HepG2 (cell line): Measurements from ENCODE around the gene HLA-DMB. TPM values are rescaled to one million over a fixed set of nuclear protein-coding genes. Genes with fewer than 3 reads are reported as not detected.

Experiments used
- AHR ChIP-seq: IDR thresholded peaks from 2 replicates; pipeline ENCODE4 v1.6.1; 2018; ENCODE audit warnings: missing genetic modification reagents, missing compliant biosample characterization
- ARNT ChIP-seq: fragments of 450-650 bp; IDR thresholded peaks from 2 replicates; pipeline ENCODE4 v1.6.1; 2017
- CCAR2 ChIP-seq: fragments of 200-400 bp; formaldehyde crosslinking; optimal IDR thresholded peaks from 2 replicates; pipeline ENCODE3; 2018; ENCODE audit warnings: low read depth, mild to moderate bottlenecking, low read length, moderate library complexity
- DBP ChIP-seq: sonication (generic); formaldehyde crosslinking; IDR thresholded peaks from 2 replicates; pipeline ENCODE4 v1.4.0; 2020; ENCODE audit warnings: missing genetic modification reagents; ENCODE audit errors: not compliant biosample characterization
- JARID2 ChIP-seq: sonication (generic); formaldehyde crosslinking; IDR thresholded peaks from 2 replicates; pipeline ENCODE4 v1.8.1; 2023; ENCODE audit warnings: missing genetic modification reagents, inconsistent platforms; ENCODE audit not compliant: insufficient replicate concordance
- MLX ChIP-seq: IDR thresholded peaks from 2 replicates; pipeline ENCODE4 v1.6.1; 2016
- NFYC ChIP-seq: IDR thresholded peaks from 2 replicates; pipeline ENCODE4 v1.6.1; 2016; ENCODE audit warnings: missing genetic modification reagents, missing compliant biosample characterization
- ONECUT2 ChIP-seq: sonication (generic); formaldehyde crosslinking; IDR thresholded peaks from 2 replicates; pipeline ENCODE4 v1.4.0; 2020; ENCODE audit warnings: missing genetic modification reagents
- TARDBP ChIP-seq: sonication (generic); formaldehyde crosslinking; IDR thresholded peaks from 2 replicates; pipeline ENCODE4 v1.8.0; 2022; ENCODE audit warnings: mild to moderate bottlenecking, missing genetic modification reagents
- TEAD3 ChIP-seq: optimal IDR thresholded peaks from 2 replicates; pipeline ENCODE3; 2016; ENCODE audit warnings: borderline replicate concordance
- TGIF2 ChIP-seq: IDR thresholded peaks from 2 replicates; pipeline ENCODE4 v1.6.1; 2016; ENCODE audit warnings: control low read depth, missing compliant biosample characterization
- THAP9 ChIP-seq: sonication (generic); formaldehyde crosslinking; IDR thresholded peaks from 2 replicates; pipeline ENCODE4; 2020; ENCODE audit warnings: missing genetic modification reagents, mild to moderate bottlenecking, borderline replicate concordance
- ZBTB37 ChIP-seq: sonication (generic); formaldehyde crosslinking; IDR thresholded peaks from 2 replicates; pipeline ENCODE4 v1.4.0; 2020; ENCODE audit warnings: mild to moderate bottlenecking, missing genetic modification reagents
- ZFP36L2 ChIP-seq: sonication (generic); formaldehyde crosslinking; IDR thresholded peaks from 2 replicates; pipeline ENCODE4 v1.4.0; 2020; ENCODE audit warnings: missing genetic modification reagents
- ZNF496 ChIP-seq: sonication (generic); formaldehyde crosslinking; IDR thresholded peaks from 2 replicates; pipeline ENCODE4 v1.8.1; 2023; ENCODE audit warnings: mild to moderate bottlenecking, moderate library complexity, missing genetic modification reagents; ENCODE audit not compliant: insufficient replicate concordance
- ZNF597 ChIP-seq: sonication (generic); formaldehyde crosslinking; IDR thresholded peaks from 2 replicates; pipeline ENCODE4 v1.5.0; 2020; ENCODE audit warnings: missing genetic modification reagents
- ZNF839 ChIP-seq: sonication (generic); formaldehyde crosslinking; IDR thresholded peaks from 2 replicates; pipeline ENCODE4 v1.4.0; 2020; ENCODE audit warnings: missing genetic modification reagents, mild to moderate bottlenecking, borderline replicate concordance
- ZSCAN9 ChIP-seq: IDR thresholded peaks from 2 replicates; pipeline ENCODE4 v1.6.1; 2016; ENCODE audit warnings: borderline replicate concordance
- polyA plus RNA-seq, 8 experiments: library from polyadenylated mRNA; depleted of rRNA in 3 of 8; stranded (reverse) in 7 of 8; unstranded in 1 of 8; fragments of >200 nt; fragmentation: Illumina TruSeq in 4 of 8; extraction: Trizol in 4 of 8; gene quantifications; 2 replicates each; pipeline versions ENCODE4 v1.2.1 to v1.2.3, GENCODE V29; 2011 to 2016; ENCODE audit warnings: low read depth in 4 of 8, missing spikeins in 1 of 8, mixed read lengths in 1 of 8; ENCODE audit not compliant: insufficient read depth in 1 of 8
- total RNA-seq, 5 experiments: library from RNA; depleted of rRNA; stranded (reverse); fragments of >200 nt; fragmentation: Illumina TruSeq; extraction: Trizol; gene quantifications; 2 replicates each; pipeline ENCODE4 v1.2.3, GENCODE V29; 2016; ENCODE audit warnings: low read depth in 1 of 5
- TF ChIP-seq, protein P1 (sequence below): sonication (generic); formaldehyde crosslinking; IDR thresholded peaks from 2 replicates; pipeline ENCODE4 v1.4.0; 2020; ENCODE audit warnings: mild to moderate bottlenecking, missing genetic modification reagents, borderline replicate concordance

Gene HLA-DMB
- total and polyA plus RNA-seq, 2 of the 13 experiments (the other 11 are each of a cell fraction or from before 2014, with no cell fraction given): not detected

- TF ChIP-seq ONECUT2 (CRISPR knock-in tag) (0 out of 2 replicates have a peak, but pooled peaks have one; percentile 8), NFYC (CRISPR knock-in tag) (peak; percentile 97), TARDBP (CRISPR knock-in tag) (peak; percentile 41; the same call in 1 of the 2 replicates), ZSCAN9 (CRISPR knock-in tag) (peak; percentile 60; the same call in 1 of the 2 replicates), ZBTB37 (CRISPR knock-in tag) (0 out of 2 replicates have a peak, but pooled peaks have one; percentile 11), ARNT (no peak), AHR (CRISPR knock-in tag) (peak; percentile 64), ZNF839 (peak; percentile 67; the same call in 1 of the 2 replicates), JARID2 (CRISPR knock-in tag) (peak; percentile 78), TEAD3 (peak; percentile 65), ZNF597 (CRISPR knock-in tag) (no peak), ZFP36L2 (CRISPR knock-in tag) (no peak), CCAR2 (no peak), TGIF2 (CRISPR knock-in tag) (peak; percentile 66), ZNF496 (CRISPR knock-in tag) (no peak), MLX (no peak), THAP9 (CRISPR knock-in tag) (peak; percentile 97), DBP (CRISPR knock-in tag) (no peak)
- TF ChIP-seq, protein P1, sequence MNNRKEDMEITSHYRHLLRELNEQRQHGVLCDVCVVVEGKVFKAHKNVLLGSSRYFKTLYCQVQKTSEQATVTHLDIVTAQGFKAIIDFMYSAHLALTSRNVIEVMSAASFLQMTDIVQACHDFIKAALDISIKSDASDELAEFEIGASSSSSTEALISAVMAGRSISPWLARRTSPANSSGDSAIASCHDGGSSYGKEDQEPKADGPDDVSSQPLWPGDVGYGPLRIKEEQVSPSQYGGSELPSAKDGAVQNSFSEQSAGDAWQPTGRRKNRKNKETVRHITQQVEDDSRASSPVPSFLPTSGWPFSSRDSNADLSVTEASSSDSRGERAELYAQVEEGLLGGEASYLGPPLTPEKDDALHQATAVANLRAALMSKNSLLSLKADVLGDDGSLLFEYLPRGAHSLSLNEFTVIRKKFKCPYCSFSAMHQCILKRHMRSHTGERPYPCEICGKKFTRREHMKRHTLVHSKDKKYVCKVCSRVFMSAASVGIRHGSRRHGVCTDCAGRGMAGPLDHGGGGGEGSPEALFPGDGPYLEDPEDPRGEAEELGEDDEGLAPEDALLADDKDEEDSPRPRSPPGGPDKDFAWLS: no peak
These were observed 46.5 kb downstream of the HLA-DMB start (continued) for GRCh38 chr6:32894085-32895005.
